GM12892 (cell line): ENCODE measurements around the gene MIOX.

Source experiments
- POLR2AphosphoS5 ChIP-seq: IDR thresholded peaks from 2 replicates; pipeline ENCODE4 v1.6.1; 2011; ENCODE audit warnings: low read depth, low read length, control low read depth
- TAF1 ChIP-seq: IDR thresholded peaks from 2 replicates; pipeline ENCODE4 v1.6.1; 2011; ENCODE audit warnings: low read depth, mild to moderate bottlenecking, control low read depth, low read length, borderline replicate concordance

DNA sequence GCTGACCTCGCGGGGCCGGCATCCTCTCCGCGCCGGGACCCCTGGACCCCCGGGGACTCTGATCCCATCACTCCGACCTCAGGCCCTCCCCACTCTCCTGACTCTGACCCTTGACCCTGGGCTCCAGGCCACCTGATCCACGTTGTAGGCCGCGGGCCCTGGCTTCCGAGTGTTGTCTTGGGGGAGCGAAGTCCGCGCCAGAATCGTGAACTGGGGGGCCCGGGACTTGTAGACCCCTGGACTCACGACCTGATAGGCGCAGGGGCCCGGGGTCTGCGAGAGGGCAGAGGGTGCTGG lies 43.9 kb downstream of the MIOX start:
- TF ChIP-seq POLR2AphosphoS5 (no peak), TAF1 (no peak)
